H9 (cell line): ENCODE data around the gene NEUROD2. TPM values are rescaled to one million over a fixed set of nuclear protein-coding genes. Genes with fewer than 3 reads are reported as not detected.

Experiments
- DNase-seq: peaks from one replicate; pipeline ENCODE4 v3.0.0-alpha.2; 2017
- H2AFZ ChIP-seq: one replicate; pipeline ENCODE4 v1.6.1; 2013; ENCODE audit warnings: mild to moderate bottlenecking, low read length, control low read depth, moderate library complexity
- H2AK5ac ChIP-seq: 2 replicates; pipeline ENCODE4 v1.6.1; 2013; ENCODE audit warnings: low read length, control low read depth, mixed read lengths; ENCODE audit not compliant: insufficient read length
- H2BK120ac ChIP-seq: one replicate; pipeline ENCODE4 v1.6.1; 2013; ENCODE audit warnings: low read depth, mild to moderate bottlenecking, low read length, control low read depth, inconsistent platforms; ENCODE audit not compliant: poor library complexity, severe bottlenecking
- H2BK12ac ChIP-seq: 2 replicates; pipeline ENCODE4 v1.6.1; 2013; ENCODE audit warnings: low read length, control low read depth, mixed read lengths, low read depth; ENCODE audit not compliant: insufficient read length
- H2BK15ac ChIP-seq: 2 replicates; pipeline ENCODE4 v1.6.1; 2013; ENCODE audit warnings: low read depth, low read length, control low read depth
- H2BK20ac ChIP-seq: one replicate; pipeline ENCODE4 v1.6.1; 2013; ENCODE audit warnings: low read depth, mild to moderate bottlenecking, low read length, control low read depth, inconsistent platforms; ENCODE audit not compliant: poor library complexity, severe bottlenecking
- H2BK5ac ChIP-seq: 2 replicates; pipeline ENCODE4 v1.6.1; 2013; ENCODE audit warnings: low read length, control low read depth, mixed read lengths; ENCODE audit not compliant: insufficient read length
- H3K14ac ChIP-seq: 2 replicates; pipeline ENCODE4 v1.6.1; 2013; ENCODE audit warnings: low read length, control low read depth; ENCODE audit not compliant: insufficient read depth
- H3K18ac ChIP-seq: 2 replicates; pipeline ENCODE4 v1.6.1; 2013; ENCODE audit warnings: low read depth, mild to moderate bottlenecking, mixed read lengths, low read length, control low read depth; ENCODE audit not compliant: insufficient read length
- H3K23ac ChIP-seq: 2 replicates; pipeline ENCODE4 v1.6.1; 2013; ENCODE audit warnings: low read length, control low read depth, mixed read lengths, low read depth; ENCODE audit not compliant: insufficient read length
- H3K23me2 ChIP-seq: 2 replicates; pipeline ENCODE4 v1.6.1; 2013; ENCODE audit warnings: low read depth, mild to moderate bottlenecking, mixed read lengths, low read length, control low read depth; ENCODE audit not compliant: insufficient read length, poor library complexity, severe bottlenecking
- H3K27ac ChIP-seq: 2 replicates; pipeline ENCODE4 v1.5.1; 2013; ENCODE audit warnings: low read length, control low read depth, mixed read lengths, low read depth; ENCODE audit not compliant: insufficient read length
- H3K27me3 ChIP-seq: 2 replicates; pipeline ENCODE4 v1.6.1; 2013; ENCODE audit warnings: low read length, control low read depth, inconsistent platforms; ENCODE audit not compliant: insufficient read depth
- H3K4ac ChIP-seq: 2 replicates; pipeline ENCODE4 v1.6.1; 2013; ENCODE audit warnings: low read depth, mild to moderate bottlenecking, control low read depth, inconsistent platforms, low read length, moderate library complexity
- H3K4me1 ChIP-seq: 2 replicates; pipeline ENCODE4 v1.6.1; 2013; ENCODE audit warnings: low read length, control low read depth, inconsistent platforms; ENCODE audit not compliant: insufficient read depth
- H3K4me2 ChIP-seq: 2 replicates; pipeline ENCODE4 v1.6.1; 2013; ENCODE audit warnings: low read length, control low read depth, mixed read lengths; ENCODE audit not compliant: insufficient read length, insufficient read depth
- H3K56ac ChIP-seq: 2 replicates; pipeline ENCODE4 v1.6.1; 2013; ENCODE audit warnings: low read depth, mild to moderate bottlenecking, mixed read lengths, low read length, control low read depth; ENCODE audit not compliant: insufficient read length
- H3K79me1 ChIP-seq: 2 replicates; pipeline ENCODE4 v1.6.1; 2013; ENCODE audit warnings: low read depth, mild to moderate bottlenecking, moderate library complexity, low read length, control low read depth, inconsistent platforms; ENCODE audit not compliant: insufficient read depth, poor library complexity, severe bottlenecking
- H3K79me2 ChIP-seq: 2 replicates; pipeline ENCODE4 v1.6.1; 2013; ENCODE audit warnings: low read length, control low read depth, inconsistent platforms; ENCODE audit not compliant: insufficient read depth
- H3K9ac ChIP-seq: 2 replicates; pipeline ENCODE4 v1.6.1; 2013; ENCODE audit warnings: low read length, control low read depth, mixed read lengths; ENCODE audit not compliant: insufficient read length; ENCODE audit errors: extremely low read depth
- H3K9me3 ChIP-seq: one replicate; pipeline ENCODE4 v1.6.1; 2013; ENCODE audit warnings: low read depth, low read length, inconsistent platforms; ENCODE audit not compliant: control insufficient read depth
- H3T11ph ChIP-seq: one replicate; pipeline ENCODE4 v1.6.1; 2013; ENCODE audit warnings: mild to moderate bottlenecking, low read length, control low read depth, inconsistent platforms
- H4K20me1 ChIP-seq: one replicate; pipeline ENCODE4 v1.6.1; 2013; ENCODE audit not compliant: control insufficient read depth, insufficient read length, insufficient read depth
- H4K5ac ChIP-seq: 2 replicates; pipeline ENCODE4 v1.6.1; 2013; ENCODE audit warnings: low read depth, mild to moderate bottlenecking, mixed read lengths, low read length, control low read depth; ENCODE audit not compliant: insufficient read length
- H4K8ac ChIP-seq: replicated peaks from 2 replicates; pipeline ENCODE4 v1.6.1; 2013; ENCODE audit warnings: low read length, control low read depth, mixed read lengths, low read depth; ENCODE audit not compliant: insufficient read length
- H4K91ac ChIP-seq: 2 replicates; pipeline ENCODE4 v1.6.1; 2013; ENCODE audit warnings: low read depth, mild to moderate bottlenecking, moderate library complexity, mixed read lengths, low read length, control low read depth; ENCODE audit not compliant: insufficient read length
- H3K27ac Mint-ChIP-seq, 3 experiments: 2 replicates in 2 of 3; 3 replicates in 1 of 3; pipeline ENCODE4 v1.8.0; 2020 to 2021; ENCODE audit warnings: mixed read lengths in 3 of 3, mild to moderate bottlenecking in 1 of 3, moderate library complexity in 1 of 3
- H3K27me3 Mint-ChIP-seq: 2 replicates; pipeline ENCODE4 v1.8.0; 2021; ENCODE audit warnings: low read depth, mild to moderate bottlenecking, moderate library complexity, mixed read lengths
- H3K36me3 Mint-ChIP-seq, 3 experiments: 2 replicates in 2 of 3; 3 replicates in 1 of 3; pipeline ENCODE4 v1.8.0; 2020 to 2021; ENCODE audit warnings: low read depth in 3 of 3, mixed read lengths in 3 of 3; ENCODE audit not compliant: insufficient read depth in 1 of 3
- H3K4me1 Mint-ChIP-seq, 2 experiments: 2 replicates each; pipeline ENCODE4 v1.8.0; 2020; ENCODE audit warnings: mixed read lengths in 2 of 2
- H3K4me3 Mint-ChIP-seq, 2 experiments: 2 replicates in 1 of 2; 3 replicates in 1 of 2; pipeline ENCODE4 v1.8.0; 2020 to 2021; ENCODE audit warnings: mild to moderate bottlenecking in 2 of 2, mixed read lengths in 2 of 2, moderate library complexity in 1 of 2
- H3K9me3 Mint-ChIP-seq, 2 experiments: 2 replicates in 1 of 2; 3 replicates in 1 of 2; pipeline ENCODE4 v1.8.0; 2020; ENCODE audit warnings: mild to moderate bottlenecking in 2 of 2, mixed read lengths in 2 of 2, moderate library complexity in 1 of 2
- CTCF ChIP-seq: fragments of 200-600 bp; sonication (generic); conservative IDR thresholded peaks from 3 replicates; pipeline ENCODE4 v1.8.0; 2021; ENCODE audit warnings: antibody characterized with exemption, mild to moderate bottlenecking
- WGBS: extraction: QIAGEN DNeasy Blood & Tissue Kit; methylation state at CpG from one replicate; pipeline ENCODE4 v1.1.7; 2013; ENCODE audit warnings: missing lambda C conversion rate, low lambda C conversion rate, mixed read lengths; ENCODE audit not compliant: insufficient read length; ENCODE audit errors: extremely low coverage; 5-methylcytosine and 5-hydroxymethylcytosine counted together
- total RNA-seq: library from RNA; stranded (reverse); gene quantifications from 2 replicates; pipeline ENCODE4 v1.2.1, GENCODE V29; 2021

NEUROD2 gene
- total RNA-seq, 1 experiment from 2014 or later, result not detected

DNA sequence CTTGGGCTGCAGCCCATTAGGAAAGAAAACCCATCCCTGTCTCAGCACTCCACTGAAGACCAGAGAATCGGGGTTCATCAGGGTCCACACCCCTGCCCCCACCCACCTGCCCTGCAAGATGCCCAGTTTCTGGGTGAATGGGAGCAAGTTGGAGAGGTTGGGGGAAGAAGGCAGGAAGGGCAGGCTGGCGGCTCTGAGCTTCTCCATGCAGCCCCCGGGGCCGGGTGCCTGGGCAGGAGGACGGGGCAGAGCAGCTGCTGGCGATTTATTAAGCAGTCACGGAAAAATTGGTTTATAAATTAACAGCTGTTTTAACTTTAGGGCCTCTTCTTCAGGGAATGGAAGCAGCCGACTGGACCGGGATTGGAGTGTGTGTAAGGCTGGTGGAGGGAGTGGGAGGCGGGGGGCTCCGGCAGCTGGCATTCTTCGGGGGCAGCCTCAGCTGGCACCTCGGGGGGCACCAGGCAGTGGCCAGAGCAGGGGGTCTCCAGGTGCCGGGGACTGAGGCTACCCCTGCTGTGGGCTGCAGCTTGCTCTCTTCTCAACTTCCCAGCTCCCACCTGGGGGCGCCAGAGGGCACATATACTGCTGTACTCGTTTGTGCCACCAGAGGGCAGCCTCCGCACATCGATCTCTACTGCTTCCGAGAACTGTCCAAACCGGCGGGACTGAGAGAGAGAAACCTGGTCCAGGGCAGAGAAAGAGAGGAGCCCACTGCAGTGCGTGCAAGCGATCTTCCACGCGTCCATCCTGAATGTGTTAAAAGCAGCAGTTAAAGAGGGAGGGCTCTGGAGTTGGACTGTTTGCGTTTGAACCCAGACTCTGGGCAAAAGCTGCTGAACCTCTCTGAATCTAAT lies 14.0 kb upstream of the NEUROD2 start:
- H3K4me1 ChIP-seq, result no peaks in the 10 kb centered on the region
- no peak overlapping the region for H3K14ac ChIP-seq
- no peak overlapping the region for H3K4ac ChIP-seq
- no peak overlapping the region for H2BK15ac ChIP-seq
- peak overlapping the region in 1 of 2 experiments; percentile 48; a peak in 2 of 5 replicates for H3K4me3 Mint-ChIP-seq
- no peak overlapping the region for H3K4me2 ChIP-seq
- peak overlapping the region in 1 of 3 experiments; percentile 60; a peak in 1 of 7 replicates for H3K27ac Mint-ChIP-seq
- H4K8ac ChIP-seq, result no peak overlapping the region
- no peak overlapping the region for H3K56ac ChIP-seq
- no peaks in the 10 kb centered on the region for H3K9me3 ChIP-seq
- TF ChIP-seq CTCF, result peak; percentile 100
- no peaks in the 10 kb centered on the region for H3K79me2 ChIP-seq
- WGBS, result no CpG with 5 or more reads among the region's 26 CpGs
- peaks cover 8% of the 10 kb centered on the region for H3K23me2 ChIP-seq
- H3K27me3 Mint-ChIP-seq, result peaks cover 96% of the 10 kb centered on the region
- no peak overlapping the region for H4K91ac ChIP-seq
- no peak overlapping the region for H3K18ac ChIP-seq
- peak; percentile 94 for DNase-seq
- no peak overlapping the region for H2AK5ac ChIP-seq
- no peak overlapping the region for H2AFZ ChIP-seq
- H3K79me1 ChIP-seq, result no peaks in the 10 kb centered on the region
- H4K5ac ChIP-seq, result no peak overlapping the region
- H3K27me3 ChIP-seq, result peaks cover 20% of the 10 kb centered on the region; the same call in 1 of the 2 replicates
- H4K20me1 ChIP-seq, result no peaks in the 10 kb centered on the region
- H3K27ac ChIP-seq, result no peak overlapping the region
- H2BK5ac ChIP-seq, result no peak overlapping the region
- no peaks in the 10 kb centered on the region; a peak in 1 of 5 replicates for H3K9me3 Mint-ChIP-seq
- H3K9ac ChIP-seq, result no peak overlapping the region
- no peak overlapping the region for H2BK120ac ChIP-seq
- no peak overlapping the region for H2BK12ac ChIP-seq
- H3K36me3 Mint-ChIP-seq, result no peaks in the 10 kb centered on the region; a peak in 1 of 7 replicates
- H3T11ph ChIP-seq, result no peak overlapping the region
- no peak overlapping the region for H2BK20ac ChIP-seq
- no peak overlapping the region for H3K23ac ChIP-seq
- H3K4me1 Mint-ChIP-seq, result peaks cover 33 to 41% of the 10 kb centered on the region in 2 experiments
